Ishikawa (cell line): ENCODE measurements around the gene ADH1A.

Experiments used
- CEBPB ChIP-seq: IDR thresholded peaks from 2 replicates; pipeline ENCODE4 v1.6.1; 2012
- CREB1 ChIP-seq: IDR thresholded peaks from 2 replicates; pipeline ENCODE4 v1.6.1; 2012; ENCODE audit warnings: low read depth
- EGR1 ChIP-seq: IDR thresholded peaks from 2 replicates; pipeline ENCODE4 v1.6.1; 2012
- EP300 ChIP-seq: IDR thresholded peaks from 2 replicates; pipeline ENCODE4 v1.6.1; 2012; ENCODE audit warnings: borderline replicate concordance
- FOXM1 ChIP-seq: IDR thresholded peaks from 2 replicates; pipeline ENCODE4 v1.6.1; 2012; ENCODE audit warnings: low read depth, borderline replicate concordance
- MAX ChIP-seq: IDR thresholded peaks from 2 replicates; pipeline ENCODE4 v1.6.1; 2012
- NFIC ChIP-seq: IDR thresholded peaks from 2 replicates; pipeline ENCODE4 v1.6.1; 2012
- RAD21 ChIP-seq: IDR thresholded peaks from 2 replicates; pipeline ENCODE4 v1.6.1; 2012; ENCODE audit warnings: low read depth
- REST ChIP-seq: IDR thresholded peaks from 2 replicates; pipeline ENCODE4 v1.6.1; 2012; ENCODE audit warnings: low read depth, mild to moderate bottlenecking
- TAF1 ChIP-seq: IDR thresholded peaks from 2 replicates; pipeline ENCODE4 v1.6.1; 2012; ENCODE audit warnings: low read depth, mild to moderate bottlenecking
- TCF12 ChIP-seq: IDR thresholded peaks from 2 replicates; pipeline ENCODE4 v1.6.1; 2012; ENCODE audit warnings: low read depth
- TEAD4 ChIP-seq: IDR thresholded peaks from 2 replicates; pipeline ENCODE4 v1.6.1; 2012
- YY1 ChIP-seq: IDR thresholded peaks from 2 replicates; pipeline ENCODE4 v1.6.1; 2012; ENCODE audit warnings: low read depth
- ZBTB7A ChIP-seq: IDR thresholded peaks from 2 replicates; pipeline ENCODE4 v1.6.1; 2012; ENCODE audit warnings: low read depth
- TF ChIP-seq, protein P1 (sequence below): IDR thresholded peaks from 2 replicates; pipeline ENCODE4 v1.6.1; 2012

Gene ADH1A

GRCh38 chr4:99290848-99291786 lies at the start of gene ADH1A:
Gene ADH1A, minus strand, starts transcription at chr4:99290985. Its CDS starts 71 bp downstream, at chr4:99290914.
- no peak for TF ChIP-seq CEBPB
- TF ChIP-seq TEAD4: no peak
- TF ChIP-seq TCF12: no peak
- no peak for TF ChIP-seq CREB1
- no peak for TF ChIP-seq FOXM1
- no peak for TF ChIP-seq REST
- no peak for TF ChIP-seq EP300

DNA sequence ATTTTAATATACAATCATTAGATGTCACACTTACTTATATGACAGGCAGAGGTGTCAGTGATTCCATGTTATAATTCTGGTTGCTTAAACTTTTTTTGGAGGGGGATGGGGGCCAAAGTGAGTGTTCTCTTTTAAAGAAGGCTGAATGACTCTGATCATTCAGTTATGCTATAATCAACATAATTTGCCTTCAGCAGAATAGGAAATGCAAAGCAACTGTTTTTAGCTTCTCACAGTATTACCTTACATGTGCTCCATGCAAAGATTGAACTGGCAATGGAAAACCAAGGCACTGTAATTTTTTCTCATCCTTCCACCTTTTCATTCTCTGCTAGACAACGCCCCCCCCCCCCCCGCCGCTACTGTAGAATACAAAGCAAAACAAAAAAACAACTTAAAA lies 48.4 kb upstream of the ADH1A start:
- TF ChIP-seq RAD21: no peak
- no peak for TF ChIP-seq YY1
- no peak for TF ChIP-seq REST
- no peak for TF ChIP-seq TEAD4
- no peak for TF ChIP-seq TCF12
- no peak for TF ChIP-seq EGR1
- TF ChIP-seq TAF1: no peak
- TF ChIP-seq CREB1: no peak
- no peak for TF ChIP-seq NFIC
- no peak for TF ChIP-seq CEBPB
- no peak for TF ChIP-seq ZBTB7A
- TF ChIP-seq, protein P1, sequence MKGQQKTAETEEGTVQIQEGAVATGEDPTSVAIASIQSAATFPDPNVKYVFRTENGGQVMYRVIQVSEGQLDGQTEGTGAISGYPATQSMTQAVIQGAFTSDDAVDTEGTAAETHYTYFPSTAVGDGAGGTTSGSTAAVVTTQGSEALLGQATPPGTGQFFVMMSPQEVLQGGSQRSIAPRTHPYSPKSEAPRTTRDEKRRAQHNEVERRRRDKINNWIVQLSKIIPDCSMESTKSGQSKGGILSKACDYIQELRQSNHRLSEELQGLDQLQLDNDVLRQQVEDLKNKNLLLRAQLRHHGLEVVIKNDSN: no peak
- TF ChIP-seq FOXM1: no peak
- no peak for TF ChIP-seq MAX
- TF ChIP-seq EP300: no peak

DNA sequence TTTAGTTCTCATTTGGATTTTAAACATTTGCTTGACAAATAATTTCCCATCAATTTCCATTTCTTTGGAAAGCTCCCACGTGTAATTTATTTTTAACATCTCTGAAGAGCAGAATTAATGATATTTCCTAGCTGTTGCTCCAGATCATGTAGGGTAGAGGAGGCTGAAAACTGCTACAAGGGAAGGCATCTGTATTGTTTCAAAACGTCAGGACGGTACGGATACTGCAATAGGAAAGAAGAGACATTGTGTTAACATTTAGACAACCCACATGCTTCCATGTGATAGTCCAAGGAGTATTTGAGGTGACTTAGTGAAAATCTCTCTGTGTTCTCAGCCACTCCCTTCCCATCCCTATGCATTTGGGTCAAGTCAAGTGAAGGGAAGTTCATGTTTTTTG lies 45.8 kb upstream of the ADH1A start:
- no peak for TF ChIP-seq TEAD4
- TF ChIP-seq YY1: no peak
- TF ChIP-seq EGR1: no peak
- TF ChIP-seq MAX: no peak
- no peak for TF ChIP-seq FOXM1
- TF ChIP-seq RAD21: no peak
- no peak for TF ChIP-seq CREB1
- no peak for TF ChIP-seq ZBTB7A
- TF ChIP-seq CEBPB: no peak
- TF ChIP-seq NFIC: no peak
- TF ChIP-seq TAF1: no peak
- TF ChIP-seq EP300: no peak
- no peak for TF ChIP-seq REST
- no peak for TF ChIP-seq TCF12

DNA sequence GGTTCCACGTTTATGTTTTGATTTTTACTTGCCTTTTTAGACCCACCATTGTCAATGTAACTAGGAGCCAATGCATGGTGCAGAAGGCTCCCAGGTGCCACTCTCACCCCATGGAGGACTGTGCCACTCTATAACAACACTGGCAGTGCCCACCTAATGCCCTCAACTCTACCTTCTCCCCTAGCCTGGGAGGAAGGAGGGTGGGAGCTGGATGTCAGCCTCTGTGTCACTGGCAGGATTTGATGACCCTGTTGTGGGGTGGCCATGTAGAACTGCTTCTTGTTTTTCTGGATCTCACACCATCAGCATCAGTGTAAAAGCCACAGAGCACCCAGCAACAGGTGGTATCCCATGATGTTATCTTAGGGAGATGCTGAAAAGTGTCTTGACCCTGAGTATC lies 44.1 kb upstream of the ADH1A start:
- no peak for TF ChIP-seq ZBTB7A
- TF ChIP-seq EP300: no peak
- TF ChIP-seq REST: no peak
- no peak for TF ChIP-seq YY1
- TF ChIP-seq, protein P1: no peak
- no peak for TF ChIP-seq TAF1
- no peak for TF ChIP-seq RAD21
- no peak for TF ChIP-seq MAX
- no peak for TF ChIP-seq EGR1
- TF ChIP-seq TEAD4: no peak
- TF ChIP-seq CEBPB: no peak
- TF ChIP-seq CREB1: no peak
- no peak for TF ChIP-seq FOXM1
- TF ChIP-seq NFIC: no peak
- no peak for TF ChIP-seq TCF12
